SK-N-SH (cell line): Measurements from ENCODE around the gene TMEM184C. TPM values are rescaled to one million over a fixed set of nuclear protein-coding genes. Genes with fewer than 3 reads are reported as not detected.

Source experiments
- CTCF ChIA-PET: fragments of 300-600, 350-600 bp; formaldehyde crosslinking; extraction: SDS; loops from one replicate; lab custom pipeline; 2021; lab: Yijun Ruan, JAX
- POLR2A ChIA-PET: fragments of 350-600 bp; sonication (Branson Sonifier 250); formaldehyde crosslinking; extraction: SDS; loops from one replicate; lab custom pipeline; 2020; ENCODE audit warnings: antibody characterized with exemption, inconsistent platforms; lab: Yijun Ruan, JAX
- DNase-seq: peaks from one replicate; pipeline ENCODE4 v3.0.0; 2012
- H2AFZ ChIP-seq: fragments of 200-600 bp; sonication (generic); 2 replicates; pipeline ENCODE4 v1.8.1; 2016; ENCODE audit warnings: antibody characterized with exemption, mild to moderate bottlenecking, low read depth
- H3F3A ChIP-seq: fragments of 200-600 bp; sonication (generic); replicated peaks from 2 replicates; pipeline ENCODE3; 2016; ENCODE audit warnings: antibody characterized with exemption, mild to moderate bottlenecking; ENCODE audit not compliant: insufficient read depth
- H3K27ac ChIP-seq, 2 experiments: fragments of 200-500 bp in 1 of 2; fragments of 200-600 bp in 1 of 2; sonication (Bioruptor generic) in 1 of 2; sonication (generic), shearing (Covaris generic) in 1 of 2; 2 replicates each; pipeline versions ENCODE4 v1.5.1 to v1.6.1; 2014 to 2016; ENCODE audit warnings: low read depth in 2 of 2, inconsistent platforms in 1 of 2, low read length in 1 of 2, mild to moderate bottlenecking in 1 of 2, mixed read lengths in 1 of 2
- H3K27me3 ChIP-seq: fragments of 200-600 bp; sonication (generic), shearing (Covaris generic); 2 replicates; pipeline ENCODE4 v1.6.1; 2016; ENCODE audit warnings: mixed run types; ENCODE audit not compliant: insufficient read depth
- H3K36me3 ChIP-seq, 2 experiments: fragments of 200-500 bp in 1 of 2; fragments of 200-600 bp in 1 of 2; sonication (Bioruptor generic) in 1 of 2; sonication (generic) in 1 of 2; replicated peaks in 1 of 2; 2 replicates each; pipeline versions ENCODE3 to v1.5.1; 2014 to 2016; ENCODE audit warnings: low read length in 1 of 2, mild to moderate bottlenecking in 1 of 2; ENCODE audit not compliant: insufficient read depth in 2 of 2, control insufficient read depth in 1 of 2
- H3K4me1 ChIP-seq, 2 experiments: fragments of 200-500 bp in 1 of 2; fragments of 200-600 bp in 1 of 2; sonication (Bioruptor generic) in 1 of 2; sonication (generic), shearing (Covaris generic) in 1 of 2; 2 replicates each; pipeline versions ENCODE4 v1.5.1 to v1.6.1; 2014 to 2016; ENCODE audit warnings: low read depth in 1 of 2, low read length in 1 of 2, mixed run types in 1 of 2; ENCODE audit not compliant: insufficient read depth in 2 of 2, control insufficient read depth in 1 of 2
- H3K4me2 ChIP-seq: fragments of 200-600 bp; sonication (generic), shearing (Covaris generic); 2 replicates; pipeline ENCODE4 v1.6.1; 2017; ENCODE audit warnings: mixed run types
- H3K4me3 ChIP-seq, 2 experiments: fragments of 200-500 bp in 1 of 2; fragments of 200-600 bp in 1 of 2; sonication (Bioruptor generic) in 1 of 2; sonication (generic), shearing (Covaris generic) in 1 of 2; 2 replicates each; pipeline versions ENCODE4 v1.5.1 to v1.8.1; 2014 to 2016; ENCODE audit warnings: low read depth in 2 of 2, inconsistent platforms in 1 of 2, low read length in 1 of 2, mild to moderate bottlenecking in 1 of 2, mixed read lengths in 1 of 2, moderate library complexity in 1 of 2
- H3K79me2 ChIP-seq: fragments of 200-600 bp; sonication (generic); 2 replicates; pipeline ENCODE4 v1.8.1; 2017; ENCODE audit warnings: mild to moderate bottlenecking; ENCODE audit not compliant: insufficient read depth
- H3K9ac ChIP-seq: fragments of 200-600 bp; sonication (generic); 2 replicates; pipeline ENCODE4 v1.6.1; 2017; ENCODE audit warnings: mixed run types
- H3K9me2 ChIP-seq: fragments of 200-600 bp; sonication (generic); 2 replicates; pipeline ENCODE4 v1.6.1; 2017; ENCODE audit warnings: mixed run types
- H3K9me3 ChIP-seq: fragments of 200-600 bp; sonication (generic); 2 replicates; pipeline ENCODE4 v1.6.1; 2017; ENCODE audit warnings: mixed run types, mild to moderate bottlenecking, moderate library complexity
- H4K20me1 ChIP-seq: fragments of 200-600 bp; sonication (generic); 2 replicates; pipeline ENCODE4 v1.6.1; 2017; ENCODE audit warnings: mild to moderate bottlenecking, mixed run types; ENCODE audit not compliant: insufficient read depth
- CHD2 ChIP-seq: fragments of 150-350 bp; IDR thresholded peaks from 2 replicates; pipeline ENCODE4 v1.6.1; 2018; ENCODE audit warnings: low read length; ENCODE audit not compliant: partially characterized antibody
- FOXJ3 ChIP-seq: sonication (generic); formaldehyde crosslinking; IDR thresholded peaks from 2 replicates; pipeline ENCODE4 v1.5.1; 2020; ENCODE audit warnings: mild to moderate bottlenecking, missing genetic modification reagents
- GABPA ChIP-seq: IDR thresholded peaks from 2 replicates; pipeline ENCODE4 v1.4.0; 2012; ENCODE audit warnings: low read depth, mild to moderate bottlenecking
- GATA2 ChIP-seq: sonication (generic); formaldehyde crosslinking; IDR thresholded peaks from 2 replicates; pipeline ENCODE4 v1.5.0; 2020; ENCODE audit warnings: mild to moderate bottlenecking, missing genetic modification reagents
- MEF2A ChIP-seq: IDR thresholded peaks from 2 replicates; pipeline ENCODE4 v1.4.0; 2012; ENCODE audit warnings: low read depth, borderline replicate concordance
- NRF1 ChIP-seq: IDR thresholded peaks from 2 replicates; pipeline ENCODE4 v1.6.1; 2012; ENCODE audit warnings: low read depth, mild to moderate bottlenecking, low read length
- POLR2AphosphoS5 ChIP-seq: IDR thresholded peaks from 2 replicates; pipeline ENCODE4 v1.6.1; 2012; ENCODE audit warnings: low read depth, low read length
- RFX5 ChIP-seq: IDR thresholded peaks from 2 replicates; pipeline ENCODE4 v1.6.1; 2012; ENCODE audit warnings: mild to moderate bottlenecking, improper control_type of control experiment, low read length
- TCF12 ChIP-seq: IDR thresholded peaks from 2 replicates; pipeline ENCODE4 v1.4.0; 2012
- TEAD4 ChIP-seq: IDR thresholded peaks from 2 replicates; pipeline ENCODE4 v1.4.0; 2012; ENCODE audit warnings: mild to moderate bottlenecking, borderline replicate concordance; ENCODE audit not compliant: insufficient read depth
- WGBS: methylation state at CpG from one replicate; pipeline ENCODE4 v1.1.6; 2017; ENCODE audit warnings: low lambda C conversion rate; 5-methylcytosine and 5-hydroxymethylcytosine counted together
- polyA plus RNA-seq, 3 experiments: library from polyadenylated mRNA; depleted of rRNA; stranded (reverse); fragments of >200 nt; gene quantifications; 2 replicates each; pipeline ENCODE4 v1.2.3, GENCODE V29; 2012
- TF ChIP-seq, protein P1 (sequence below): IDR thresholded peaks from 2 replicates; pipeline ENCODE4 v1.4.0; 2012; ENCODE audit warnings: low read depth, borderline replicate concordance

Gene TMEM184C
- polyA plus RNA-seq, 1 of the 3 experiments (the other 2 are of a cell fraction) = 17.5 TPM

GRCh38 chr4:147599206-147599605, 18.0 kb upstream of the TMEM184C start:
- Histone ChIP-seq H3K9ac (no peak overlapping the region), H3K27ac (no peak overlapping the region), H3K79me2 (no peaks in the 10 kb centered on the region), H3K4me2 (no peak overlapping the region), H3K9me3 (no peaks in the 10 kb centered on the region), H3K27me3 (no peaks in the 10 kb centered on the region), H3K36me3 (no peaks in the 10 kb centered on the region), H3F3A (no peaks in the 10 kb centered on the region), H3K9me2 (no peaks in the 10 kb centered on the region), H2AFZ (no peak overlapping the region), H3K4me1 (peaks cover 10 to 17% of the 10 kb centered on the region in 2 experiments; a peak in 2 of 4 replicates), H3K4me3 (no peak overlapping the region), H4K20me1 (no peaks in the 10 kb centered on the region)
- ChIA-PET CTCF (interaction anchor here (1.2 to 3.1 kb wide), 4 partner anchors 10 to 581 kb away, joined by 3 to 17 read pairs (median 8); no protein-coding TSS in a partner anchor), POLR2A (interaction anchor here (1.8 kb wide), 1 partner anchor 18 kb away, joined by 5 read pairs; the partner anchor contains the start of gene TMEM184C)
- 90% methylated on average over 1 of the region's 1 CpG for WGBS
- TF ChIP-seq, protein P1, sequence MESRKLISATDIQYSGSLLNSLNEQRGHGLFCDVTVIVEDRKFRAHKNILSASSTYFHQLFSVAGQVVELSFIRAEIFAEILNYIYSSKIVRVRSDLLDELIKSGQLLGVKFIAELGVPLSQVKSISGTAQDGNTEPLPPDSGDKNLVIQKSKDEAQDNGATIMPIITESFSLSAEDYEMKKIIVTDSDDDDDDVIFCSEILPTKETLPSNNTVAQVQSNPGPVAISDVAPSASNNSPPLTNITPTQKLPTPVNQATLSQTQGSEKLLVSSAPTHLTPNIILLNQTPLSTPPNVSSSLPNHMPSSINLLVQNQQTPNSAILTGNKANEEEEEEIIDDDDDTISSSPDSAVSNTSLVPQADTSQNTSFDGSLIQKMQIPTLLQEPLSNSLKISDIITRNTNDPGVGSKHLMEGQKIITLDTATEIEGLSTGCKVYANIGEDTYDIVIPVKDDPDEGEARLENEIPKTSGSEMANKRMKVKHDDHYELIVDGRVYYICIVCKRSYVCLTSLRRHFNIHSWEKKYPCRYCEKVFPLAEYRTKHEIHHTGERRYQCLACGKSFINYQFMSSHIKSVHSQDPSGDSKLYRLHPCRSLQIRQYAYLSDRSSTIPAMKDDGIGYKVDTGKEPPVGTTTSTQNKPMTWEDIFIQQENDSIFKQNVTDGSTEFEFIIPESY = no peak
- TF ChIP-seq NRF1 (no peak), POLR2AphosphoS5 (no peak), FOXJ3 (CRISPR knock-in tag) (no peak), RFX5 (no peak), MEF2A (no peak)
- no peak for DNase-seq

DNA sequence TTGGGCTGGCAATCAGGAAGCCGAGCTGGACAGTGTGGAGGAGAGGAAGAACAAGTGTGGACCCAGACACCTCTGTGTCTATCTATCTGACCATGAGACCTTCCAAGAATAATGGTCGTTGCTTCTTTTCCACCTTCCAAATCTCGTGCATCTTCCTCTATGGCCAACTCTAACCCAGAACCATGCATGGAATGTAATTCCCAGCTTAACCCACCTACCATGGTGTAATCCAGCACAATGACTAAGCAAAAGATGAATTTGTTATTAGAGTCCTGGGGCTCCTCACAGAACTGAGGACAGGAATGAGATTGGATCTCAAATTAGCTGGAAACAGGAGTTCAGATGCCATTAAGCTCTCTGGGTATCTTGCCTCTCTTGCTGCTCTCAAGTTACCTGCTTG, 17.4 kb upstream of the TMEM184C start:
- no peaks in the 10 kb centered on the region for H3F3A ChIP-seq
- CTCF ChIA-PET = interaction anchor here (1.1 to 3.1 kb wide), 5 partner anchors 10 to 581 kb away, joined by 3 to 17 read pairs (median 5); no protein-coding TSS in a partner anchor
- peak overlapping the region; percentile 35; the same call in 1 of the 2 replicates for H2AFZ ChIP-seq
- WGBS = 74% methylated on average over 3 of the region's 3 CpGs
- POLR2A ChIA-PET = interaction anchor here (1.8 kb wide), 1 partner anchor 17 kb away, joined by 5 read pairs; the partner anchor contains the start of gene TMEM184C
- H3K27me3 ChIP-seq = no peaks in the 10 kb centered on the region
- H3K27ac ChIP-seq = no peak overlapping the region
- no peaks in the 10 kb centered on the region for H3K36me3 ChIP-seq
- no peaks in the 10 kb centered on the region for H3K9me2 ChIP-seq
- H3K4me2 ChIP-seq = no peak overlapping the region
- no peaks in the 10 kb centered on the region for H3K79me2 ChIP-seq
- DNase-seq = no peak
- H3K9me3 ChIP-seq = no peaks in the 10 kb centered on the region
- H3K4me1 ChIP-seq = peaks cover 10 to 17% of the 10 kb centered on the region in 2 experiments; a peak in 2 of 4 replicates
- no peak overlapping the region for H3K9ac ChIP-seq
- no peaks in the 10 kb centered on the region for H4K20me1 ChIP-seq
- TF ChIP-seq CHD2 (no peak), GATA2 (CRISPR knock-in tag) (no peak), TEAD4 (no peak), TCF12 (0 out of 2 replicates have a peak, but pooled peaks have one; percentile 17), GABPA (no peak)
- TF ChIP-seq, all 33 proteins: peak for 1
- no peak overlapping the region for H3K4me3 ChIP-seq
